ENCODE measurements around the gene IL16. TPM values are rescaled to one million over a fixed set of nuclear protein-coding genes. Genes with fewer than 3 reads are reported as not detected.
"Not testable (repeated sequence)": the region's sequence is repeated elsewhere in the genome, so short reads cannot be mapped to it uniquely, and the experiment has no call there.

IL16 gene
- total and polyA plus RNA-seq, 2 donors (not counting 1 experiment from before 2014, with no cell fraction given): 181 to 287 TPM

DNA sequence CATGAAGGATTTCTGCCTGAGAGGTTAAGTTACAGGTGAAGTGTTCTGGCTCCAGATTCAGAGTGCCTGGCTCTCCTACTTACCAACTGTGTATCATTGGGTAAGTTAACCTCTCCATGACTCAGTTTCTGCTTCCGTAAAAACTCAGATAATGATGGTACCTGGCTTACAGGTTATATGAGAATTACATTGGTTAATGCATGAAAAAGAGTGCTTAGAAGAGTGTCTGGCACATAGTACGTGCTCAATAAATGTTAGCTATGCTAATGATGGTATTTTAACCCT lies 38.8 kb upstream of the IL16 start:
- H3K27me3 Mint-ChIP-seq: peaks cover 19% of the 10 kb centered on the region
- Histone ChIP-seq H3K27ac (ENCODE audit: low read length in 2 of 2) (no peak overlapping the region), H3K79me2 (ENCODE audit: control insufficient read depth, insufficient read depth, low read length) (no peaks in the 10 kb centered on the region), H3K27me3 (replicated peaks in 1 of 4; ENCODE audit: control extremely low read depth in 1 of 4, control insufficient read depth in 3 of 4, insufficient read depth in 4 of 4, low read length in 3 of 4) (peaks cover 0 to 7% (median 4%) of the 10 kb centered on the region in 4 experiments), H3K4me2 (replicated peaks; ENCODE audit: low read depth, low read length, poor library complexity, severe bottlenecking) (no peak overlapping the region), H3K4me1 (ENCODE audit: control insufficient read depth in 2 of 2, insufficient read depth in 2 of 2, low read length in 2 of 2) (peaks cover 6 to 7% of the 10 kb centered on the region in 2 donors), H4K20me1 (ENCODE audit: control insufficient read depth, insufficient read depth, low read length, poor library complexity, severe bottlenecking) (no peaks in the 10 kb centered on the region), H3K36me3 (replicated peaks in 1 of 2; ENCODE audit: control extremely low read depth in 1 of 2, control insufficient read depth in 1 of 2, extremely low read depth in 1 of 2, insufficient read depth in 2 of 2, low read length in 1 of 2) (no peaks in the 10 kb centered on the region), H3K4me3 (ENCODE audit: control extremely low read depth in 1 of 5, extremely low read depth in 1 of 5, insufficient read depth in 1 of 5, low read depth in 2 of 5, low read length in 4 of 5) (no peak overlapping the region), H2AFZ (ENCODE audit: insufficient read depth, low read depth, low read length, poor library complexity, severe bottlenecking) (no peak overlapping the region), H3K9me3 (ENCODE audit: control extremely low read depth in 1 of 3, control insufficient read depth in 2 of 3, insufficient read depth in 1 of 3, low read length in 2 of 3) (no peaks in the 10 kb centered on the region), H3K9ac (ENCODE audit: low read length) (no peak overlapping the region)
- TF ChIP-seq EZH2 (IDR thresholded peaks at IDR 0.05; ENCODE audit: borderline replicate concordance, insufficient read depth, low read depth, low read length, poor library complexity, severe bottlenecking): no peak
- TF ChIP-seq, protein P1, sequence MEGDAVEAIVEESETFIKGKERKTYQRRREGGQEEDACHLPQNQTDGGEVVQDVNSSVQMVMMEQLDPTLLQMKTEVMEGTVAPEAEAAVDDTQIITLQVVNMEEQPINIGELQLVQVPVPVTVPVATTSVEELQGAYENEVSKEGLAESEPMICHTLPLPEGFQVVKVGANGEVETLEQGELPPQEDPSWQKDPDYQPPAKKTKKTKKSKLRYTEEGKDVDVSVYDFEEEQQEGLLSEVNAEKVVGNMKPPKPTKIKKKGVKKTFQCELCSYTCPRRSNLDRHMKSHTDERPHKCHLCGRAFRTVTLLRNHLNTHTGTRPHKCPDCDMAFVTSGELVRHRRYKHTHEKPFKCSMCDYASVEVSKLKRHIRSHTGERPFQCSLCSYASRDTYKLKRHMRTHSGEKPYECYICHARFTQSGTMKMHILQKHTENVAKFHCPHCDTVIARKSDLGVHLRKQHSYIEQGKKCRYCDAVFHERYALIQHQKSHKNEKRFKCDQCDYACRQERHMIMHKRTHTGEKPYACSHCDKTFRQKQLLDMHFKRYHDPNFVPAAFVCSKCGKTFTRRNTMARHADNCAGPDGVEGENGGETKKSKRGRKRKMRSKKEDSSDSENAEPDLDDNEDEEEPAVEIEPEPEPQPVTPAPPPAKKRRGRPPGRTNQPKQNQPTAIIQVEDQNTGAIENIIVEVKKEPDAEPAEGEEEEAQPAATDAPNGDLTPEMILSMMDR (IDR thresholded peaks at IDR 0.05): no peak
- H3K27ac Mint-ChIP-seq: no peak overlapping the region
- H3K4me3 Mint-ChIP-seq: no peak overlapping the region
- no peaks in the 10 kb centered on the region for H3K9me3 Mint-ChIP-seq (ENCODE audit: insufficient read depth)
- ChIA-PET CTCF (interaction anchor here (0.7 to 7.5 kb wide), 3 partner anchors 109 to 1987 kb away, joined by 3 to 117 read pairs (median 5); no protein-coding TSS in a partner anchor), POLR2A (no interaction called here)
- ATAC-seq (ENCODE audit: low read depth): no peak
- no CpG with 5 or more reads among the region's 2 CpGs for WGBS (ENCODE audit: insufficient coverage)
- no peak for DNase-seq
- intact Hi-C loops (cut with micrococcal nuclease): no loop called here
- H3K4me1 Mint-ChIP-seq: peaks cover 12% of the 10 kb centered on the region

- H3K4me2 ChIP-seq (replicated peaks; ENCODE audit: low read depth, low read length, poor library complexity, severe bottlenecking); H3K27me3 ChIP-seq (replicated peaks in 1 of 4; ENCODE audit: control extremely low read depth in 1 of 4, control insufficient read depth in 3 of 4, insufficient read depth in 4 of 4, low read length in 3 of 4); POLR2A ChIA-PET; H3K79me2 ChIP-seq (ENCODE audit: control insufficient read depth, insufficient read depth, low read length); H4K20me1 ChIP-seq (ENCODE audit: control insufficient read depth, insufficient read depth, low read length, poor library complexity, severe bottlenecking); H3K4me3 Mint-ChIP-seq; H3K27ac Mint-ChIP-seq; H3K9me3 Mint-ChIP-seq (ENCODE audit: insufficient read depth); ATAC-seq (ENCODE audit: low read depth); intact Hi-C loops (cut with micrococcal nuclease); H3K27ac ChIP-seq (ENCODE audit: low read length in 2 of 2); H3K4me1 ChIP-seq (ENCODE audit: control insufficient read depth in 2 of 2, insufficient read depth in 2 of 2, low read length in 2 of 2); H3K36me3 ChIP-seq (replicated peaks in 1 of 2; ENCODE audit: control extremely low read depth in 1 of 2, control insufficient read depth in 1 of 2, extremely low read depth in 1 of 2, insufficient read depth in 2 of 2, low read length in 1 of 2); H2AFZ ChIP-seq (ENCODE audit: insufficient read depth, low read depth, low read length, poor library complexity, severe bottlenecking); DNase-seq; H3K4me3 ChIP-seq (ENCODE audit: control extremely low read depth in 1 of 5, extremely low read depth in 1 of 5, insufficient read depth in 1 of 5, low read depth in 2 of 5, low read length in 4 of 5); H3K9ac ChIP-seq (ENCODE audit: low read length); H3K9me3 ChIP-seq (ENCODE audit: control extremely low read depth in 1 of 3, control insufficient read depth in 2 of 3, insufficient read depth in 1 of 3, low read length in 2 of 3): not testable (repeated sequence)
- 90% methylated on average over 14 of the region's 37 CpGs for WGBS (ENCODE audit: insufficient coverage)
- CTCF ChIA-PET: interaction anchor here (7.5 kb wide), 1 partner anchor 108 kb away, joined by 117 read pairs; no protein-coding TSS in a partner anchor
- Mint-ChIP-seq H3K4me1 (peaks cover 12% of the 10 kb centered on the region), H3K27me3 (peaks cover 19% of the 10 kb centered on the region)
These were observed 38.1 kb upstream of the IL16 start for GRCh38 chr15:81158561-81158960.
